Measurements from ENCODE around the gene PRKCB. TPM values are rescaled to one million over a fixed set of nuclear protein-coding genes. Genes with fewer than 3 reads are reported as not detected.

PRKCB gene
- total RNA-seq: 10 to 100 TPM in 2 of 4 donors, 1 to 10 TPM in 2; 7.7 to 40.0 (median 12.2) TPM

- no peak within 1 kb of the TSS for H3K27ac ChIP-seq
- no peaks in the 10 kb centered on the region for H3K36me3 ChIP-seq
- peaks cover 48% of the 10 kb centered on the region for H3K27me3 ChIP-seq
- H3K4me3 ChIP-seq: peak within 1 kb of the TSS; percentile 46
- no peaks in the 10 kb centered on the region for H3K9me3 ChIP-seq
- peaks cover 16% of the 10 kb centered on the region for H3K4me1 ChIP-seq
- no peak for TF ChIP-seq POLR2AphosphoS5 (IDR thresholded peaks at IDR 0.05)
- no peak for TF ChIP-seq EP300 (IDR thresholded peaks at IDR 0.05)
- peak; percentile 69 to 83 for DNase-seq (ENCODE audit: low spot score in 2 of 2)
- 4% methylated on average over 6 of the region's 63 CpGs for WGBS
These were observed at the start of gene PRKCB for GRCh38 chr16:23835390-23836077. PRKCB (plus strand) TSS chr16:23835983.

- Histone ChIP-seq H3K4me3 (no peak overlapping the region), H3K9me3 (no peaks in the 10 kb centered on the region), H3K27ac (no peak overlapping the region), H3K27me3 (peaks cover 4% of the 10 kb centered on the region), H3K4me1 (peaks cover 6% of the 10 kb centered on the region), H3K36me3 (no peaks in the 10 kb centered on the region)
- TF ChIP-seq POLR2AphosphoS5 (IDR thresholded peaks at IDR 0.05): no peak
- no peak for DNase-seq (ENCODE audit: low spot score in 2 of 2)
- WGBS: 41% methylated on average over 6 of the region's 6 CpGs
These were observed 48.7 kb upstream of the PRKCB start for GRCh38 chr16:23786964-23787561.

GRCh38 chr16:23788685-23789084 is 47.1 kb upstream of the PRKCB start:
- no peak for TF ChIP-seq POLR2AphosphoS5 (IDR thresholded peaks at IDR 0.05)
- TF ChIP-seq EP300 (IDR thresholded peaks at IDR 0.05): no peak
- no peak for TF ChIP-seq POLR2A (IDR thresholded peaks at IDR 0.05)
- no peak for TF ChIP-seq CTCF (IDR thresholded peaks at IDR 0.05)
- H3K4me3 ChIP-seq: no peak overlapping the region
- WGBS: 68% methylated on average over 3 of the region's 3 CpGs
- no peaks in the 10 kb centered on the region for H3K27me3 ChIP-seq
- no peaks in the 10 kb centered on the region for H3K36me3 ChIP-seq
- H3K4me1 ChIP-seq: peaks cover 6% of the 10 kb centered on the region
- H3K9me3 ChIP-seq: no peaks in the 10 kb centered on the region
- no peak for DNase-seq (ENCODE audit: low spot score in 2 of 2)
- H3K27ac ChIP-seq: no peak overlapping the region

DNA sequence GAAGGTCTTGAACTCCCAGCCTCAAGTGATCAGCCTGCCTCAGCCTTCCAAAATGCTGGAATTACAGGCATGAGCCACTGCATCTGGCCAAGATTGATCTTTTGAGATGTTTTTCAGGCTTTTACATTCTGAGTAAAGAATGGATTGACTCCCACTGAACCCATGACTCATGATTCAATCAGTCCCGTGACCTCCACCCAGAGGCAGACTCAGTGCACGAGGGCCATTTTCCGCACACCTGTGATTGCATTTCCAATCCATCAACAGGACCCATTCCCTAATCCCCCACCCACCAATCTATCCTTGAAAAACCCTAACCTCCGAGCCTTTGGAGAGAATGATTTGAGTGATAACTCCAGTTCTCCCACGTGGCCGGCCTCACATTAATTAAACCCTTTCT is 40.4 kb upstream of the PRKCB start:
- no peaks in the 10 kb centered on the region for H3K27me3 ChIP-seq
- WGBS: 81% methylated on average over 6 of the region's 6 CpGs
- DNase-seq (ENCODE audit: low spot score in 2 of 2): no peak
- no peak overlapping the region for H3K4me3 ChIP-seq
- TF ChIP-seq POLR2AphosphoS5 (IDR thresholded peaks at IDR 0.05) (no peak), POLR2A (IDR thresholded peaks at IDR 0.05) (no peak), CTCF (IDR thresholded peaks at IDR 0.05) (no peak), EP300 (IDR thresholded peaks at IDR 0.05) (no peak)
- H3K27ac ChIP-seq: no peak overlapping the region
- H3K9me3 ChIP-seq: no peaks in the 10 kb centered on the region
- no peaks in the 10 kb centered on the region for H3K4me1 ChIP-seq
- H3K36me3 ChIP-seq: no peaks in the 10 kb centered on the region

- TF ChIP-seq POLR2A (IDR thresholded peaks at IDR 0.05) (no peak), POLR2AphosphoS5 (IDR thresholded peaks at IDR 0.05) (no peak), EP300 (IDR thresholded peaks at IDR 0.05) (no peak), CTCF (IDR thresholded peaks at IDR 0.05) (no peak)
- 88% methylated on average over 2 of the region's 2 CpGs for WGBS
- H3K27me3 ChIP-seq: no peaks in the 10 kb centered on the region
- no peaks in the 10 kb centered on the region for H3K36me3 ChIP-seq
- DNase-seq (ENCODE audit: low spot score in 2 of 2): no peak
- peaks cover 4% of the 10 kb centered on the region for H3K4me1 ChIP-seq
- H3K27ac ChIP-seq: no peak overlapping the region
- H3K4me3 ChIP-seq: no peak overlapping the region
- no peaks in the 10 kb centered on the region for H3K9me3 ChIP-seq
These were observed 38.8 kb upstream of the PRKCB start for GRCh38 chr16:23796941-23797340.

GRCh38 chr16:23801378-23801777 is 34.4 kb upstream of the PRKCB start:
- TF ChIP-seq POLR2AphosphoS5 (IDR thresholded peaks at IDR 0.05): no peak
- TF ChIP-seq CTCF (IDR thresholded peaks at IDR 0.05): peak; percentile 52 to 56
- no peak for TF ChIP-seq POLR2A (IDR thresholded peaks at IDR 0.05)
- peak in 1 of 2 donors; percentile 71 for DNase-seq (ENCODE audit: low spot score in 2 of 2)
- WGBS: 9% methylated on average over 5 of the region's 5 CpGs

More at GRCh38 chr16:23801378-23801777, 34.4 kb upstream of the PRKCB start:
- Histone ChIP-seq H3K9me3 (no peaks in the 10 kb centered on the region), H3K4me3 (no peak overlapping the region), H3K27me3 (no peaks in the 10 kb centered on the region), H3K36me3 (no peaks in the 10 kb centered on the region), H3K4me1 (peaks cover 4% of the 10 kb centered on the region), H3K27ac (no peak overlapping the region)
